ENCODE results near the gene RAB39B.

RAB39B gene

DNA sequence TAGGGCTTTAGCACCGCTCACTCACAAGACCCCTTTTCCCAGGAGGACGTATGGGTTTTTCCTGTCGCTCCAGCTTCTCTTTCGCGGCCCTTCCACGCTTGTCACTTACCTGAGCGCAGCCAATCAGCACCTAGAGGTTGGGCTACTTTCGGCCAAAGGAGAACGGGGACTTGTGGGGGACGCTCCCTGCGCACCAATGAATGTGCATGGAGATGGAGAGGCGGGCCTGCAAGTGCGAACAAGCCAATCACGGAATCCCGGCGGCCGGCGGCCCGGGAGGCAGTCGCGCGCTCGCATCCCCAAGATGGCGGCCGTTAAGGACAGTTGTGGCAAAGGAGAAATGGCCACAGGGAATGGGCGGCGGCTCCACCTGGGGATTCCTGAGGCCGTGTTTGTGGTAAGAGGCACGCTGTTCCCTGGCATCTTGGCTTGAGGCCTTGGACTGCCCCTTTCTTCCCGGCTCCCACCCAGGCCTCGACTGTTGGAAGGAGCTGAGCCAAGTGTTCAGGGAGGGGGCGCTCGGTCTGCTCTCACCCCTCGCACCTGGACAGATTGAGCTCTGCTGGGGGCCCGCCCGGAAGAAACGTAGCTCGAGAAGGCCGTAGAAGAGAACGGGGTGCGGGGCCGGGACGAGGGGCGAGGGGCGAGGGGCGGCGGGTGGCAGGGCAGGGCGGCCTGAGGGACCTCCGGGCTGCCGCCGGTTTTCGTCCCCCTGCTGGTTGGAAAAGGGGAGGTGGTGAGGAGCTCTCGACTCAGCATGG is 47.9 kb downstream of the RAB39B start, which contains the start of gene VBP1:
VBP1 (plus strand) TSS at position 282 of the 761 bp plus-strand sequence; CDS start at position 305, 23 bp downstream.
- DNase-seq (ENCODE audit: extremely low read depth, low read depth), result peak; percentile 75
- TF ChIP-seq, protein P1, sequence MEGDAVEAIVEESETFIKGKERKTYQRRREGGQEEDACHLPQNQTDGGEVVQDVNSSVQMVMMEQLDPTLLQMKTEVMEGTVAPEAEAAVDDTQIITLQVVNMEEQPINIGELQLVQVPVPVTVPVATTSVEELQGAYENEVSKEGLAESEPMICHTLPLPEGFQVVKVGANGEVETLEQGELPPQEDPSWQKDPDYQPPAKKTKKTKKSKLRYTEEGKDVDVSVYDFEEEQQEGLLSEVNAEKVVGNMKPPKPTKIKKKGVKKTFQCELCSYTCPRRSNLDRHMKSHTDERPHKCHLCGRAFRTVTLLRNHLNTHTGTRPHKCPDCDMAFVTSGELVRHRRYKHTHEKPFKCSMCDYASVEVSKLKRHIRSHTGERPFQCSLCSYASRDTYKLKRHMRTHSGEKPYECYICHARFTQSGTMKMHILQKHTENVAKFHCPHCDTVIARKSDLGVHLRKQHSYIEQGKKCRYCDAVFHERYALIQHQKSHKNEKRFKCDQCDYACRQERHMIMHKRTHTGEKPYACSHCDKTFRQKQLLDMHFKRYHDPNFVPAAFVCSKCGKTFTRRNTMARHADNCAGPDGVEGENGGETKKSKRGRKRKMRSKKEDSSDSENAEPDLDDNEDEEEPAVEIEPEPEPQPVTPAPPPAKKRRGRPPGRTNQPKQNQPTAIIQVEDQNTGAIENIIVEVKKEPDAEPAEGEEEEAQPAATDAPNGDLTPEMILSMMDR (IDR thresholded peaks at IDR 0.05; ENCODE audit: low read depth, low read length, missing control alignments), result peak; percentile 15
- peak within 1 kb of the TSS; percentile 66 for H3K4me3 ChIP-seq (replicated peaks; ENCODE audit: low read depth, low read length)

DNA sequence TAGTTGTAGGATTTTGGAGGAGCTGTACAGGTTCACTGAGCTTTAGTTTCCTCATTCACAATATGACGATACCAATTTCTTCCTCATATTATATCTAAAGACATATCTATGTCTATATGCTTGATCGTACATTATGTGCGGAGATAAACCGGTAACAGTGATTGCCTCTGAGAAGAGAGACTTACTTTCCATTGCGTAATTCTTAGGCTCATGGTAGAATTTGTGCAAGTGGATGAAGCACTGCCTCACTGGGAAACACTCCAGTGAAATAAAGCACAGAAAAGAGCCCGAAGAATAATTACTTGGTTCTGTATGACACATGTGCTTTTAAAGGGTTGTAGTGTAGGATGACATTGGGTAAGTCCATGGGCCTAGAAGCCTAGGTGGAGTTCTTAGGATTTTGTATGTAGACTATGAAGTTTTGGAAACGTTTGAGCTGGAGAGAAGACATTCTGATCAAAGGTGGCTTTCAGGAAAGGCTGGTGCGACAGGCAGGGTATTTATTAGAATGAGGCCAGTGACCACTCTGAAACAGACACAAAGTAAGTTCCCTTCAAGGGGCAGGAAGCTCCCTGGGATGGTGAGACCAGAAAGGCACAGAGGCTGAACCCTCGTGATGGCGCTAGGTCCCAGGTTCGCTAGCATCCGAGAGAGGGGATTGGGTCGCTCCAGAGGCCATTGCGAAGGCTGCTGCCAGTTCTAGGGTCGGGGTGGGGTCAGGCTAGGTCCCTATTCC is 48.7 kb downstream of the RAB39B start:
- H3K4me3 ChIP-seq (replicated peaks; ENCODE audit: low read depth, low read length), result peak overlapping the region; percentile 66
- TF ChIP-seq, protein P1 (IDR thresholded peaks at IDR 0.05; ENCODE audit: low read depth, low read length, missing control alignments), result no peak
- DNase-seq (ENCODE audit: extremely low read depth, low read depth), result no peak

DNA sequence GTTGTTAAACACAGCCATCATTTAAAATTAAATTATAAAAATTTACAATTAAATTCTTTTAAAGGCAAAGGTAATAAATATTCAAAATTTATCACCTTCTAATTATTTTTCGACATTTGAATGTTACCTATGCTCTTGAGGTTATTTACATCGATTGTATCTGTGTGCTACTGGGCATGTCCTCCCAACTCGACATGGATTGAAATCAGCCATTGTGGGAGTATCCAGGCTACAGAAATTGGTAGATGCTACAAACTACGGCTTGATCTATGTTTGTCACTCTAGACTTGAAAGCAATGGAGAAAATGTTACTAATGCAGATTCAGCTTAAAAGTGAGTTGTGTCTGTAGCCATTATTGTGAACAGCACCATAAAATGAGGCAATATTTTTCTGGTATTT is 50.6 kb downstream of the RAB39B start:
- no peak for DNase-seq (ENCODE audit: extremely low read depth, low read depth)
- TF ChIP-seq, protein P1 (IDR thresholded peaks at IDR 0.05; ENCODE audit: low read depth, low read length, missing control alignments), result no peak
- H3K4me3 ChIP-seq (replicated peaks; ENCODE audit: low read depth, low read length), result no peak overlapping the region

DNA sequence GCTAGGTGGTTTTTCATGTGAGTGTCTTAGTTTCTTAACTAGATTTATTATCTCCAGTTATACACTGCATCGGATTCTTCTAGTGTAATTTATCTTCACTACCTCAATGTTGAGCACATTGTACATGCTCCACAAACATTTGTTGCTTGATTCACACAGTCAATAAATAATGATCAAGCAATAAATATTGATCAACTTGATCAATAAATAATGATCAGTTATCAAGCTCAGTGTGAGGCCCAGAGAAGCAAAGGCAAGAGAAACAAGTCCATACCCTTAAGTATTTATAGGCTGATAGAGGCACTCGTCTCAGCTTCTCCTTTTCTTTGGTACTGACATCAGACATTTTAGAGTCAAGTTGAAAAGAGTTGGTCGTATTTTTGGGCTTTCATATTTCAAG is 53.1 kb downstream of the RAB39B start:
- TF ChIP-seq, protein P1 (IDR thresholded peaks at IDR 0.05; ENCODE audit: low read depth, low read length, missing control alignments), result no peak
- H3K4me3 ChIP-seq (replicated peaks; ENCODE audit: low read depth, low read length), result no peak overlapping the region
- no peak for DNase-seq (ENCODE audit: extremely low read depth, low read depth)

Measured in HFF-Myc (cell line).